Measurements from ENCODE around the gene OR10V1.

GRCh38 chr11:59746111-59746510 is 32.5 kb upstream of the OR10V1 start:
- no peak for TF ChIP-seq CTCF (conservative IDR thresholded peaks at IDR 0.05; ENCODE audit: low read length)
- no peak for TF ChIP-seq EZH2phosphoT487 (IDR thresholded peaks at IDR 0.05; ENCODE audit: borderline replicate concordance)
